HG03103 (cell line): ENCODE results near the gene PDE5A.
A peak's percentile ranks its signal among the peaks of the same experiment; 100 is the strongest.
"Not testable (repeated sequence)": the region's sequence is repeated elsewhere in the genome, so short reads cannot be mapped to it uniquely, and the experiment has no call there.

Experiments
- ATAC-seq: cut with Tn5 transposase; IDR thresholded peaks from one replicate; pipeline ENCODE4 v1.9.1; 2021; ENCODE audit warnings: low read depth; ENCODE audit not compliant: unreplicated experiment

Gene PDE5A

DNA sequence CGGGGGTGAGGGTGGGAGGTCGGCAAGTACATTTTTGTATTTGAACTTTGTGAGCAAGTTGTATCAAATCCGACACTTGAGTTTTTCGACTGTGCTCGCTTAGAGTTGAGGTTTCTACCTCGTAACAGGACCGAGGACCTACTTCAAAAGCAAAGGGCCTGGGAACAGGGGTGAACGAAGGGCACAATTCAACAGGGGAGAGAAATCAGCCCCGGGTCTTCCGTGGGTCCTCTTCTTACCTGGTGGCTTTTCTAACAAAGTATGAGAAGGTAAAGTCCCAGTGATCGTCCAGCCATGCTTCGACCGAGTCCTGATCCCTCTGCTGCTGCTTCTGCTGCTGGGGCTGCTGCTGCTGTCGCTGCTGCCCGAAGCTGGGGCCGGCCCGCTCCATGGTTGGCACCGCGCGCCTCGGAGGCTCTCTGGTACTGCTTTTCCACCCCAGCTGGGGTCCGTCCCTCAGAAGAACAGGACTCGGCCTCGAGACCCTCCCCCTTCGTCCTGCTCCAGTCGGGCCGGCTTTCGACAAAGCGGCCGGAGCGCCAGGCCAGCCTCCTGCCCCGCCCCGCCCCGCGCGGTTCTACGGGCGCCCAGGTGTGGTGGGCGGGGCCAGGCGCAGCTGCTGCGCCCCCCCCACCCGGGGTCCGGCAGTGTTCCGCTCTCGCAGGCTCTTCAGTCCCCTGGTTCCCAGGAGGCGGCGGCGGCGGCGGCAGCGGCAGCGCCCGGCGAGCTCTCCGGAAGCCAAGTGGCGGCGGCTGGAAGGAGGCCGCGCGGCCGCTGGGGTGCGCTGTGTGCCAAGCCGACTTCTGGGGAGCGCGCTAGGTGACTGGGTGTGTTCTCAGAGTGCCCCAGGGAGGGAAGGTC, at the start of gene PDE5A:
TSS of gene PDE5A (minus strand) at position 524 of the 861 bp plus-strand sequence. CDS start at position 391, 133 bp downstream.
- peak; percentile 90 for ATAC-seq

DNA sequence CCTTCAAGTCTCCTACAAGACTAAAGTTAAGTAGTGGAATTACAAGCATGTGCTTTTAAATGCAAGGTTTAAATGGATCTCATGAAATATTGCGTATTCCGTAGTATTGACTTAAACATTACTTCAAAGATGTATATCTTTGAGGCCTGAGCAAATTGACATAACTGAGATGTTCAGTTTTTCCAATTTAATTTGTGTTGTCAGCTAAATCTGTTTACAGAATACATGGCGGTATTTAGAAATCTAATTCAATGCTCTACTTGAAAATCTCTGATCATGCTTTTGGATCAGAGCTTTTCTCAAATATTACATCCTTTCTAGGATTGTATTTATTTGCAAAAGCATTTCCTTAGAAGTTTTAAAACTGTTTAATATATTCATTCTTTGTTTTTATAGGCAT, 47.5 kb upstream of the PDE5A start:
- no peak for ATAC-seq

DNA sequence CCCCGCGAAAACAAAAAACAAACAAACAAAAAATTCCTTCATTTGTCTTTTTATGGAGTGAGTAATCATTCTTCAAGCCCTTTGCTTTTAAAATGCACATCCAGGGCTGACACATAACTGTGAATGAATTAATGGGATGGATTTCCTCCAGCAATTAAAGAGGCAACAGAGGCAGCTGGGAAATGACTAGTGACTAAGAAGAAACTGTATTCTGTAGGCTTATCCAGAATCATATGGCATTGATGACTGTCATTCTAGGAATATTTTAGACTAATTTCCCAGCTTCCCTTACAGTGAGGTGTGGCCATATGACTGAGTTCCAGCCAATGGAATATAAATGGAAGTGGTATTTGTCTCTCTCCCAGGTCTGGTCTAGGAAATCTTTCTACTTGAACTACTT, 46.8 kb upstream of the PDE5A start:
- ATAC-seq, result no peak

DNA sequence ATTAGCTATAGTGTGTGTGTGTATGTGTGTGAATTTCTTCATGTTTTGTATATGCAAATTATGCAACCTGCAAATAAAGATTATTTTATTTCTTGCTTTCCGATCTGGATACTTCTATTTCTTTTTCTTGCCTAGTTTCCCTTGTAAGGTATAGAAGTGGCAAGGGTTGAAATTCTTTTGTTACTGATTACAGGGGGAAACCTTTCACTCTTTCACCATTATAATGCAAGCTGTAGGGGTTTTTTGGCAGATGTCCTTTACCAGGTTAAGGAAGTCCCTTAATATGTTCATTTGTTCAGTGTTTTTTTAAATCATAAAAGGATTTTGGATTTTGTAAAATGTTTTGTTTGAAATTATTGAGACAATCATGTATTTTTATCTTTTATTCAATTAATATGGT, 44.3 kb upstream of the PDE5A start:
- no peak for ATAC-seq

DNA sequence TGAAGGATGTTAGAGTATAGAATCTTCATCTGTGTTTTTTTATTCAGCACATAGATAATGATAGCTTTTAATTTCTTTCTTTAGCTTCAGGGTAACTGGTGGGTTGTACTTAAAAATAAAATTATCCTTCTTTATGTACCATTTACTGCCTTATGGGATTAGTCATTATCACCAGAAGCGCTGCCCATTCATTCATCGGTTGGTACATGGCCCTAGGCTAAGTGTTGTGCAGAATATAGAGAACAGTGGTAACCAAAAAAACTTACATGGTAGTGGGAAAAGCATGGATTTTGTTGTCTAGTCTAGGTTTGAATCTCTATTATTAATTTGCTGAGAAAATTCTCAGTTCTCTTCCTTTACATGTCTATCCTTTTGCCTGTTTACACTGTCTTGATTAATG, 43.5 kb upstream of the PDE5A start:
- ATAC-seq, result no peak

DNA sequence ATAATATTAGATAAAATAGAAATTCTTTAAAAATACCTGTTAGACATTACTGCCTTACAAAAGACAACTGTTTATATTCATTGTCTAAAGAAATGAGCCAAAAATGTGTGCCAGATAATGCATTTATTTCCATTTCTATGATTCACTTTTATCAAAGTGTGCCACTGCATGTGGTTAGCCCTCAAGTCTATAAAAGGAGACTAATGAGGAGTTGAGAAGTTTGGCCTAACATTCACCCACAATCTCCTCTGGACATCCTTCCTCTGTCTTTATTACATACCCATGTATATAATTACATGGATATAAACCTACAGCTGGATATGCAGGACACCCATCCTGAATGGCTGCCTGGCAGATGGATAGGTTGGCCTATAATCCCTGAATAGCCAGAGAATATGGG, 42.6 kb upstream of the PDE5A start:
- ATAC-seq, result no peak

DNA sequence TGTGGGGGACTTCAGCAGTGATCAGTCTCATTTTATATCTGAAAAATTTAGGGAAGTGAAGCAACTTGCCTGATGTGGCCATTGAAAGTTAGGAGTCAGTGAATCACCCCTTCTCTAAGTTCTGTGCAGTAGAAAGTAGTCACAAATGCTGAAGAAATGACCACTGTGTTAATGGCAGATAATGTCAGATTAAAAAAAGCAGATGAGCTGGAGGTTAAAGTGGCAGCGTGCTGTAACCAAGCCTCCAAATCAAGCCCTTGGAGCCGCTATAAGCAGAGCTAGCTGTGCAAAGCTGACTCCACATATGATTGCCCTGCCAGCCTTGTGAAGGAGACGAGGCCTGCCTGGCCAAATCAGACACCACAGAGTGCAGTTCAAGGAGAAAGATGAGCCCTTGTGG, 39.2 kb upstream of the PDE5A start:
- ATAC-seq, result no peak

DNA sequence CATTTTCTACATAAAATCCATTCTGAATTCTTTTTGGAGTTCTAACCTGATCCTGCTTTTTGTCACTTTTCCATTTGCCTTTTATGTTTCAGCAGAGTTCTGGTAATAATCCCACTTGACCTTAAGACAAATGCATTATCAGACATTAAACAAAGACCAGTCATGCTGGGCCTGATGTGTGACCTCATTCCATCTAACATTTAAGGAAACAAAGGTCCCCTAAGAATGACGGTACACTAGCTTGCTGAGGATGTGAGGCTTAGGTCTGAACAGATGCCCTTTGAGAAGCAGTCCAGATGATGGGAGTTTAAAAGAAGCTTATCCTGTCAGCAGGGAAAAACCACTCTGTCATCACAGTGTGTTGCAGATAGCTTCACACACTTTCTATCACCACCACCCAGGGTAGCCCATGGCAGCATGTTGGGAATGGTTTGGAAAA, 38.1 kb upstream of the PDE5A start:
- ATAC-seq, result no peak

DNA sequence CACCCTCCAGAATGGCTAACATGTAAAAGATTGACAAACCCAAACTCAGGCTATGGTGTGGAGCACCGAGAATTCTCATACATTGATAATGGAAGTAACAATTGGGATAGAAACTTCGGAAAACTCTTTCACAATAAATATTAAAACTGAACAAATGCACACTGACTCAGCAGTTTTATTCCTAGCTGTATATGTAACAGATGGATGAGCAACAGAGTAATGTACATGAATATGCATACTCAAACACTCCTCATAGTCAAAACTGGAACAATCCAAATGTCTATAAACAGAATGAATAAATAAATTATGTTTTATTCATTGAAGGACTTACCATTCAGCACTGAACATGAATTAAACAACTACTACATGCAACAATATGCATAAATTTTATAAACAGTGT, 37.1 kb upstream of the PDE5A start:
- no peak for ATAC-seq

DNA sequence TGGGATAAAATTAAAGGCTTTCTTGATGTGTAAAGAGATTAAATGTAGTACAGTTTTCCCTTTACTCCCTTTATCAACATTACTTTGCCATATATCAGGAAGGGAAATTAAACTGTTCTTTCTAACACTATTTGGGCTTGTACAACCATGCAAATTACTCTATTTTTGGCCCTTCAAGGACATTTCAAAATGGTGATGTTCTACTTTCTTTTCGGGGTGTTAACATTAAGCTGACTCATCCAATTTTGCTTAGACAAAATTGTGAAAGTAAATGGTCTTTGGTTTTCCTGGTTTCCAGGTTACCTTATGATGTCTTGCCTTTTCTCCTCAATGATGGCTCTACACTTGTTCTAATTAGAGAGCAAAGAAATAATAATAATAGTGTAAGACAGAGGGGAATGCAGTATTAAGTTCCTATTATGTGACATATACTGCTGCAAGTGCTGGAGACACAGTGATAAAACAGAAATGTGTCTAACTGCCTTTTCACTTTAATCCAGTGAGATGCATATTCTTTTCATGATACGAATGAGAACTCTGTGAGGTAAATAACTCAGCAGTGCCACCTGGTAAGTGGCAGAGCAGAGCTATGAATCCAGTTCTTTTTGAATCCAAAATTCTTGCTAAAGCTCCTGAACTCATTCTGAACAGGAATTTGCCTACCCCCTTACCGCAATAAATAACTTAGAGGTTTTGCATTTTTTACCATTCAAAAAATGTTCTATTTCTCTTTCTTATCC, 35.7 kb upstream of the PDE5A start:
- no peak for ATAC-seq

DNA sequence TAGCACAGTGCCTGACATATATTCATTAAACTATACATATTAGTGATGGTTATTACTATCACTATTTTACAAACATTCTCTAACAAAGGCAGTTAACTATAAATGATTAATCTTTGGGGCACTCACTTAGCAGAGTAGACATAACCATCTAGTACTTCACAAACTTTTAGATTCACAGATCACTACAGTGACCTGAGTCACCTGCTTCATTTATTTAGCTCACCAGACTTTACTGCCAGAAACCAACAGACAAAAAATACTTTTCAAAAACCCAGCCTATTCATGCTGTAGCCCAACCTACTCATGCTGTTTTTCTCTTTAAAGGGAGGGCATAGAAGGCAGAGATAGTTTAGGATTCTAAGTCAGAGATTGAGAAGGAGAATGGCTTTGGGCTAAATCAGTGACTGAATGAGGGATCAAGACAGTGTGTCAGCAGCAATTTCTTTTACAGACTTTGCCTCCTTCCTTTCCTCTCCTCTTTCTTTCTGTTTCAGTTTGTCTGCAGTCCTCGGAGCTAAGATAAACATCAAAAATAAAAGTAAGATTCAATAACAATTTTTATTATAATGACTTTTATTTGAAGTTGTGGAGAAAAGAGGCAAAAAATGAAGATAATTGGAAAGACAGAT, 34.7 kb upstream of the PDE5A start:
- ATAC-seq, result no peak

DNA sequence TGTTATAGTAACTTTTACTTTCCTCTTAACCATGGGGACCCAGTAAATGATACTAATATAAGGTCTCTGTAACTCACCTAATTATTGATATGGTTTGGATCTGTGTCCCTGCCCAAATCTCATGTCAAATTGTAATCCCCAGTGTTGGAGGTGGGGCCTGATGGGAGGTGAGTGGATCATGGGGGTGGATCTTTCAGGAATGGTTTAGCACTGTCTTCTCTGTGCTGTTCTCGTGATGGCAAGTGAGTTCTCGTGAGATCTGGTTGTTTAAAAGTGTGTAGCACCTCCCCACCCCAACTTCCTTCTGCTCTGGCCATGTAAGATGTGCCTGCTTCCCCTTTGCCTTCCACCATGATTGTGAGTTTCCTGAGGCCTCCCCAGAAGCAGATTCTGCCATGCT, 34.0 kb upstream of the PDE5A start:
- not testable (repeated sequence) for ATAC-seq

DNA sequence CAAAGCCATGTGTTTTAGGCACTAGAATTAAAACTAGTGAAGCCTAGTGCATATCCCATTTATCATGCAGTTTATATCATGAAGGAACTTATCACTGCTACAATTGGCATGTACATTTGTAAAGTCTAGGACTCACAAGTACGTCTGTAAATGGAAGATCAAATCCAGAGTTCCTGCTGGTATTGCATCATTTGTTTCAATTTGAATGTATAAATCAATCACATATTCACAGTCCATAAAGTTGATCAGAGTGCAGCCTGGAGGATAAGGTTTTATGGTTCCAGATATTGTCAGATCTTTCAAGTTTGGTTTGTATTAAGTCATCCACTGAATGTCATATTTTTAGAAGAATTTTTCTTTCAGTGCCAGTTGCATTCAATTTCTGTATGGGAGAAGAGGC, 32.6 kb upstream of the PDE5A start:
- no peak for ATAC-seq

DNA sequence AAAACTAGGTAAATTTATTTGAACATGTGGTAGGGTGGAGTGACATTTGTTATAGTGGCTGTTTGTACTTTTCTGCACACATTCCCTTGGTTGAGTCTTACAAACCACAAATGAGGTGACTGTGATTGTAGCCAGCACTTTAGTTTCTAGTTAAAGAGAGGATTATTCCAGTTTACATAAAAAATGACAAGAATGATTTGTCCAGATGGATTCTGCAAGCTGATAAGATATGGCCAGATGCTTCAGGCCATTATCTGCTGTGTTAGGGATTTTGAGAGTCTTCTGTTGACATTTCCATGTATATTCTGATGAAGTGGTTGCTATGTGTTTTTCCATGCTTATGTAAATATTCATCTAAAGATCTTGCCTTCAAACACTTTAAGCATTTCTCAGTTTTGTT, 31.0 kb upstream of the PDE5A start:
- no peak for ATAC-seq

DNA sequence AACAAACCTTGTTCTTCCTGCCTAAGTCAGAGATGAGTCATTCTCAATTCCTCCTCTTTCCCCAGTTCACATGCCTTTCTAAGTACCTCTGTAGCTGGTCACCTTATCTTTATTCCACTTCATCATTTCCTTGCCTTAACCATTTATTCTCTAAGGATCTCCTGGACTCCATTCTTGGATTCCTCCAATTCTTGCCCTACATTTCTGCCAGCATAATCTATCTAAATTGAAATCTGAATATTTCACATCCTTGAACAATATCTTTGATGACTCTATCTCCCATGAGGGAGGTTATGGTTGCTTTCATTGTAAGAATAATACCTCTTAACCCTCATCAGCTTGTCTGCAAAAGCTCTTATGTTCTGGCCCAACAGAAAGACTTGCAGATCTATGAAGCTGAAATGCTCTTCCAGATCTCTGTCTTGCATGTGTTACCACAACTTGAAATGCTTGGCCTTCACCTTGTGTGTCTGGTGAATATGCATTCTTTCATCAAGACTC, 28.6 kb upstream of the PDE5A start:
- ATAC-seq, result no peak

DNA sequence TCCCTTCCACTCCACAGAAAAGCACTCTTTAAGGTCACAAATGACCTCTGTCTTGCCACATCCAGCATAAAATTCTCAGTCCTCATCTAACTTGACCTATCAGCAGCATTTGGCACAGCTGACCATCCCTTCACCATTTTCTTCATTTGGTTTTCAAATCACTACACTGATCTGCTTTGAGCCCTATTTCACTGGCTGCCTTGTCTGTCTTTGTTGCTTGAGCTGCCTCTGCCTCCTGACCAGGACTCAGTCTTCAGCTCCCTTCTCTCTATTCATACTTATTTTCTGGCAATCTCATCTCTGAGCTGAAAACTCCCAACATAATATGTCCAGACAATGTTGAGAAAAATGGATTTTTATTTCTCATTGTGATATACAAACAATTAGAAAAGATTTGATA, 27.7 kb upstream of the PDE5A start:
- no peak for ATAC-seq

DNA sequence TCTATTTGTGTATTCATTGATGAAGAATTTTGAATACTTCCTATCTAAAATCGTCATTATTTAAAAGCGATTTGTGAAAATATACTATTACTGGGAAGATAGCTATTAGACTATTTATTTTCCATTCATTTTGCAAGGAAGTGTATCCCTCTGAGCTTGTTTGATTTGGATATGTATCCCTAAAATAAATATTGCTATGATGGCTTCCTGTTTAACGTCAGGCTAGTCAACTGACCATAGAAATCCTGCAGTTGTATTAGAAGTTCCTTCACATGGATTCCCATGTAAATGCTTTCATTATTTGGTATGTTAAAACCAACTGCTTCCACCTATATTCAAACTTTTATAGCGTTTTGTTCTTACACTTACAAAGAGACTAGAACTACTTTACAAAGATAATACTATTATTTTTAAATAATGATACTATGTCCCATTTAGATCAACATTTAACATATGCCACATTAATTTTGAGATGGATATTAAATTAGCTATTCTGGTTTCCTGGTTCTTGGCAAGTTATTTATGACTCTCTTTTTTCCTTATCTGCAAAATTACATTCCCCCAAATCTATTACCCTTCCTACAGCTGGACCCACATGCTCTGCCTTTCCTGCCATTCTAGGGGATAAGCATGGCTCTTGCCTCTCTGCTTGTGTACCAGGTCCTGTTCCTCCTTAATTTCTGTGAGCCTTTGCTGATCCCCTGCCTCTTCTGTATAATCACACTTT, 26.7 kb upstream of the PDE5A start:
- ATAC-seq, result no peak

DNA sequence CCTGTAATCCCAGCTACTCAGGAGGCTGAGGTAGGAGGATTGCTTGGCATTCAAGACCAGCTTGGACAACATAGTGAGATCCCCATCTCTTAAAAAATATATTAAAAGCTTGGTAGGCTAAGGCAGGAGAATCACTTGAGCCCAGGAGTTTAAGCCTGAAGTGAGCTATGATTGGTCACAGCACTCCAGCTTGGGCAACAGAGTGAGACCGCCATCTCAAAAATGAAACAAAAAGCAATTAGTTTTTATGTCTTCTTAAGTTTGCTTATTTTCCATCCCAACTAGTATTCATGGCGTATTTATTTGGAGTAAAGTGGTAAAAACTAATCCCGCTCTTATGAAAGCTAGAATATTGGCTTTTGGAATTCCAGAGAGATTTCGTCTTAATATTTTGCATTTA, 25.4 kb upstream of the PDE5A start:
- ATAC-seq, result no peak

DNA sequence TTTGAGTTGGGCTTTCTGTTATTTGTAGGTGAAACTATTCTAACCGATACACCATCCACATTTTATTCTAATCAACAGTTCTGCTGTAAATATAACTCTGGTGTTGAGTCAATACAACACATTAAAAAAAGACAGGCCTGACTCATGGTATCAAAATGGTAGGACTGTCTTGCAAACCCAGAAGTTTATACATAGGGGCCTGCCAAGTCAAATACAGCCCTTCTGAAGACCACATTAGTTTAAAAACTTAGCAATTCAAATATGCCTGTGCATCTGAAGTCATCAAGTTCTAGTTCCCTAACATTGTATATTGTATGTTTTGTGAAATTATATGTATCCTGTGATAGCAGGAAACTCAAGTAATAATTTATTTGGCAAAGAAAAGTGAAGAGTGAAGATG, 24.4 kb upstream of the PDE5A start:
- ATAC-seq, result no peak

DNA sequence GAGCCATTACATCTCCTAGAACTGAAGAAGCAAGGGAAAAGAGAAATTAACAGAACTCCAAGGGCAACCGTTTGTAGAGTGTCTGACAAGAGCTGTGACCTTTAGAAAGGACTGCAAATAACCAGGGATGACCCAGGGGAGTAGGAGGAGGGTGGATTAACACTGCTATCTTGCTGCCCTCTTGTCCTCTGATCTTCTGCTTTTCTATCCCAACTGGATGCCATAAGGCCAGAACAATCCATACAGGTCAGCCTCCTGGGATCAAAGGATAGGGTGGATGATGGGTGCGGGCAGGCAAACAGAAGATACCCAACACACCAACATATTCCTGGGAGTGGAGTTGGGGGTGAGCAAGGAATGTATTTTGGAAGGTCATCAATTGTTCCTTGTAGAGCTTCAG, 19.8 kb upstream of the PDE5A start:
- no peak for ATAC-seq

DNA sequence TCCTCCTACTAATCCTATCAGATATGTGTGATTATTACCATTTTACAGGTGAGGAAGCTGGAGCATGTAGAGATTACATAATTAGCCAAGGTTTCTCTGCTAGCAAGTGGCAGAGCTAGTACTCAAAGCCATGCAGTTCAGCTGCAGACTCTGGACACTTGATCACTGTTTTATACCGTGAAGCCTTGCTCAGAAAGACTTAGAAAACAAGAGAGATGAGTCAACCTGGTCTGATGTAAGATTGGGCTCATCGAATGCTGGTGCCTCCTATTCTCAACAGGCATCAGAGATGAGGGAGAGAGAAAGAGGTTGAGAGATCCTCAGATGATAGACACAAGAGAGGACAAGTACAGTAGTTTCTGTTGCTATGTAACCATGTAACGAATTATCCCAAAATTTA, 19.0 kb upstream of the PDE5A start:
- ATAC-seq, result no peak
